DMS53 (cell line): ENCODE measurements around the gene VWA7.
"Not testable (repeated sequence)": the region's sequence is repeated elsewhere in the genome, so short reads cannot be mapped to it uniquely, and the experiment has no call there.

Experiments
- DNase-seq: peaks from one replicate; lab custom pipeline; 2025; lab: John Stamatoyannopoulos, UW

Gene VWA7, protein sequence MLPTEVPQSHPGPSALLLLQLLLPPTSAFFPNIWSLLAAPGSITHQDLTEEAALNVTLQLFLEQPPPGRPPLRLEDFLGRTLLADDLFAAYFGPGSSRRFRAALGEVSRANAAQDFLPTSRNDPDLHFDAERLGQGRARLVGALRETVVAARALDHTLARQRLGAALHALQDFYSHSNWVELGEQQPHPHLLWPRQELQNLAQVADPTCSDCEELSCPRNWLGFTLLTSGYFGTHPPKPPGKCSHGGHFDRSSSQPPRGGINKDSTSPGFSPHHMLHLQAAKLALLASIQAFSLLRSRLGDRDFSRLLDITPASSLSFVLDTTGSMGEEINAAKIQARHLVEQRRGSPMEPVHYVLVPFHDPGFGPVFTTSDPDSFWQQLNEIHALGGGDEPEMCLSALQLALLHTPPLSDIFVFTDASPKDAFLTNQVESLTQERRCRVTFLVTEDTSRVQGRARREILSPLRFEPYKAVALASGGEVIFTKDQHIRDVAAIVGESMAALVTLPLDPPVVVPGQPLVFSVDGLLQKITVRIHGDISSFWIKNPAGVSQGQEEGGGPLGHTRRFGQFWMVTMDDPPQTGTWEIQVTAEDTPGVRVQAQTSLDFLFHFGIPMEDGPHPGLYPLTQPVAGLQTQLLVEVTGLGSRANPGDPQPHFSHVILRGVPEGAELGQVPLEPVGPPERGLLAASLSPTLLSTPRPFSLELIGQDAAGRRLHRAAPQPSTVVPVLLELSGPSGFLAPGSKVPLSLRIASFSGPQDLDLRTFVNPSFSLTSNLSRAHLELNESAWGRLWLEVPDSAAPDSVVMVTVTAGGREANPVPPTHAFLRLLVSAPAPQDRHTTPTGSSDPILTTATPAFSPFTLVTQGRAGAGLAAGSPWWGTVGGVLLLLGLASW

DNA sequence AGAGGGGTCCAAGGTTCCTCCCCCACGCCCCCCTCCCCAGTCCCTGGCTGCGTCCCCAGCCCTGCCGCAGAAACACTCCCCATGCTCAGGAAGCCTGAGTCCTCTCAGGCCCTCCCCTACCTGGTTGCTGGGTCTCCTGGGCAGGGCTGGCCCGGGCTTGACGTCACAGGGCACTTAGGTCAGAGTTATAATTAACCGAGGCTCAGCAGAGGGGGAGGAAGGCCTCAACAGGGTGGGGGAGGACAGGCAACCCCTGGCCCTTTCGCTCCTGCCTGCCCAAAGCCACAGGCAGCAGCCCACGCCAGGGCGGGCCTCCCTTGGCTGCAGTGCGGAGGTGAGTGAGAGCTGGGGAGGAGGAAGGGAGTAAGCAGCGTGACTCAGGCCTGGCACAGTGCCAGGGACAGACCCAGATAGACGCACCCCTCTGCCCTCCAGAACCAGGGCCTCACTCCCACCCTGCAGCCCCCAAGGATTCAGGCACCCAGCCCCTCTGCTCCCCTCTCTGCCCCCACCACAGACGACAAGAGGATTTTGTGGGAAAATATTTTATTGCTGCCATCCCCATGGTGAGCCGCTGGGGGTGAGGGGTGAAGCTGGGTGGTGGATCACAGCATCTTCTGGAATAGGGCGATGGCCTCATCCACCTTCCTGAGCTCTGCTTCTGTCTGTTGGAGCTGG lies at the start of gene VWA7:
Gene VWA7 (minus strand): TSS at position 340 of the 678 bp plus-strand sequence. CDS start 549 bp downstream, outside the sequence.
- DNase-seq, result peak; percentile 98

DNA sequence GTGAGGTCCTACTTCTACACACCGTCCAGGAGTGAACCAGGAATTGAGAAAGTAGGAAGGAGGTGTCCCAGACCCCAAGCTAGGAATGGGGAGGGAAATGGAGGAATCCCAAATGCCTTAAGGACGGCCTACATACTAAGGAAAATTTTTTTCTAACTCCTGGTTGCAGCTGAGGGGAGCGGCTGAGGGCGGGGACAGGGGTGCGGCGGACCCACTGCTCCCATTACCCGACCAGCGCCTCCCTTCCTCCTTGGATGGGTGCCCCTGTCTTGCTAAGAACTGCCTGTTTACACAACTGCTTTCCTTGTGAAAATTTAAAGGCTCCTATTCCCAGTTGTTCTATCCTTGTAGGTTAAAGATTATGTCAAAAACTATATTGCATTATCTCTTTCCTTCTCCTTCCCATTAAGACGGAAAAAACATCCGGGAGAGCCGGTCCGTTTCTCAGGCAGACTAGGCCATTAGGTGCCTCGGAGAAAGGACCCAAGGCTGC lies 49.7 kb upstream of the VWA7 start:
- no peak for DNase-seq

DNA sequence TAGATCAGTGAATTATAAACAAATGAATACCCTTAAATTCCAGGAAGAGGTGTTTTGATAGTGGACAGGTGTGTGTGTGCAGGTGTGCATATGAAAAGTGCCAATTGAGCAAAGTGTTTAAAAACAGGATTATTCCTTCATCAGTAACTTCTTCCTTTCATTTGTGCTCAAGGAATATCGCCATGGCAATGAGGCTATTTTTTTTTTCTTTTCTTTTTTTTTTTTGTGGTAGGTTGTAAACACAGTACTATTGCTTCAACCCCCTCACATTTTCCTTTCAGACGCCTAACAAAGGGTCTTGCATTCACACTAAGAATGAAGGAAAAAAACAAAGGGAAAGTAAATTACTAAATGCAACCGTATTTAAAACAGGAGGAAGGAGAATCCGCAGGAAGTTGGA lies 48.4 kb upstream of the VWA7 start:
- peak; percentile 69 for DNase-seq

DNA sequence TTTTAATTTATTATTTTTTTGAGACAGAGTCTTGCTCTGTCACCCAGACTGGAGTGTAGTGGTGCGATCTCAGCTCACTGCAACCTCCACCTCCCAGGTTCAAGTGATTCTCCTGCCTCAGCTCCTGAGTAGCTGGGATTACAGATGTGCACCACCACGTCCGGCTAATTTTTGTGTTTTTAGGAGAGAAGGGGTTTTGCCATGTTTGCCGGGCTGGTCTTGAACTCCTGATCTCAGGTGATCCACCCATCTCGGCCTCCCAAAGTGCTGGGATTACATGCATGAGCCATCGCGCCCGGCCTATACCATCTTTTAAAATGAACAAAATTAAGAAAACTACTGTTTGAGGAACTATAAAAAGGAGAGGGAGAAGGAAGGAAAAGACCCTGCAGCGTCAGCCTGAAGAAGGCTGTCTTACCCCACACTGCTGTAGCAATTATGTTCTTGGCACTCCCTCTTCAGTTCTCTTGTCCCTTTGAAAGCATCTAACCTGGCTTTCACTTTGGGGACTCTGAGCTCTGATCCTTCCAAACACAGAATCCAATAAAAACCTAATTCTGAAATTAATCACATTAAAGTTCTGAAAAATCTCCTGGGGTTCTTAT lies 46.6 kb upstream of the VWA7 start:
- DNase-seq, result not testable (repeated sequence)

DNA sequence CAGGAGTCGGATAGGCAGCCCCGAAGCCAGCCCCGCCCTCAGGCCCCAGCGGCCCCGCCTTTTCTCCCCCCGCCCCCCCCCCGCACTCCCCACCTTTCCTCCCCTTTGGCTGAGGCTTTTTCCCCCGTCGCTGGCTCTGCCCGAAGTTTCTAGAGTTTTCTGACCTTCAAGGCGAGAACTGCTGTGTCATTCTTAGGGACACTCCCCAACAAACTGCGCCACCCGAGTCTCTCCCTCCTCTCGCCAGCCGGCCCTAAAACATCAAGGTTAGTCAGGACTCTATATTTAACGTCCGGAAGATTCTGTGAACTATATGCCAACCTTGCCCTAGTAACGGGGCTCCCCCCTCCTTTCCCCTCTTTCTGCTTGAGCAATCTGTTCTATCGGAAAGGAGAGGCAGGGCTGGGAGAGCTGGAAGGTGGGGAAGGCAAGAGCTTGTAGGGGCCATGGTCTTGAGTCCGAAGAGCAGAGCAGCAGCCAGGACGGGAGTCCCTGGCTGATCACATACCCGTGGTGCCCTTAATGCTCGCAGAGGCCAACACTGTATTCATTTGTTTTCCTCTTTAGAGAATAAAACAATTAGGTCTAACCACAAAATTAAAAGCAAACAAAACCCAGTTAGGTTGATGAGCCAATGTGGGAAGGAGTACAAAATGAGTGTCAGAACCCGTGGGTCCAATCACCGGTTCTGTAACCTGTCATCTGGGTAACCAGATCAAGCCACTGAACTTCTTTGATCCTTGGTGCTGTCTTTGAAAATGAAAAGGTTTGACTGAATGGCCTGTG lies 45.1 kb upstream of the VWA7 start:
- DNase-seq, result peak; percentile 80

DNA sequence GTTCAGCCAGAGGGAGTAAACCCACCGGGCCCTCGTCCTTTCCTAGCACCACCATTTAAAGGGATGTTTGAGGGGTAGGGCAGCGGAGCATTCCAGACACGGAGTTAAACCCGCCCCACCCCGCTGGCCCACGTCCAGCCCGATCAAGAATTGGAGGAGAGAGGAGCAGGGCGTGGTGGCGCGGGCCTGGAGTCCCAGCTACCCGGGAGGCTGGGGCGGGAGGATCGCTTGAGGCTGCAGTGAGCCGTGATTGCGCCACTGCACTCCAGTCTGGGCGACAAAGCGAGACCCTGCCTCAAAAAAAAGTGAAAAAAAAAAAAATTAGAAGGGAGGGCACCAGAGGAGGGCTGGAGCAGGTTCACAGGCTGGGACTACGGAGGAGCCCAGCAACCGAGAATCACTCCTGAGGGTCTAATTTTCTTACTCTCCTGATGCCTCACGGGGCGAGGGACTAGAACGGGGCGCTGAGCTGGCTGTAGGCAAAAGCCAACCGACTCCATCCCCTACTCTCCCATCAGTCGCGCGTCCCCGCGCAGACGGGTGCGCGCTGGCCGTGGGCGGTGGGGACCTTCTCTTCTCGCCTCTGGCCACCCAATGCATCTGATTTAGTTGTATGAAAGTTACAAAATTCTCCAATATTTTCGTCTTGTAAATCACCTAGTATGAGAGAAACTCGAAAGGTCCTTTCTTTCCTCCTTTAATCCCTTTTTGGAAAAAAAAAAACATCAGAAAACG lies 44.3 kb upstream of the VWA7 start:
- DNase-seq, result peak; percentile 84

DNA sequence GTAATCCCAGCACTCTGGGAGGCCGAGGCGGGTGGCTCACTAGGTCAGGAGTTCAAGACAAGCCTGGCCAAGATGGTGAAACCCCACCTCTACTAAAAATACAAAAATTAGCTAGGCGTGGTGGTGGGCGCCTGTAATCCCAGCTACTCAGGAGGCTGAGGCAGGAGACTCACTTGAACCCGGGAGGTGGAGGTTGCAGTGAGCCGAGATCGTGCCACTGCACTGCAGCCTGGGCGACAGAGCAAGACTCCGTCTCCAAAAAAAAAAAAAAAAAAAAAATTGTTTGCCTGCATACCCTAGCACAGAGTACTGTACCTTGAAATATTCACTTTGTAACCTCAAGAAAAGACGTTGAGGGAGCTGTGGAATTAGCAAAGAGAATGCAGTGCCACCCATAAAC lies 43.3 kb upstream of the VWA7 start:
- not testable (repeated sequence) for DNase-seq

DNA sequence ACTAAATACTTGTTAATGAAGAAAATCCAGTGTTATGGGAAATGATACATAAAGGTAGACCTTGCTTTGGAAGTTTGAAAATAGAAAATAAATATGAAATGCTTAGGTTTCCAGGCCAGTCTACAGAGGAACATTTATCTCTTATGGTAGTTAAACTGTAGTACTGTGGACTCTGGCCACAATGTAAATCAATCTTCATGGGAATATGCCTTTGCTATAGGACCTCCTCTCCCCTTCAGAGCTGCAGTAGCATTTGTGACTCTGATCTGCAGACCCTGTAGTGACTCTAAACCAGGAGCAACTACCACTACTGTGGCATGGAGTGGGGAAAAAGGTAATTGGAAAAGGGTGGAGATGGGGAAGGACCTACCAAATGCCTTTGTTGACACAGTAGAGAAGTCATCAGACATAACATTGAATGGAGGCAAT lies 42.8 kb upstream of the VWA7 start:
- DNase-seq, result no peak

DNA sequence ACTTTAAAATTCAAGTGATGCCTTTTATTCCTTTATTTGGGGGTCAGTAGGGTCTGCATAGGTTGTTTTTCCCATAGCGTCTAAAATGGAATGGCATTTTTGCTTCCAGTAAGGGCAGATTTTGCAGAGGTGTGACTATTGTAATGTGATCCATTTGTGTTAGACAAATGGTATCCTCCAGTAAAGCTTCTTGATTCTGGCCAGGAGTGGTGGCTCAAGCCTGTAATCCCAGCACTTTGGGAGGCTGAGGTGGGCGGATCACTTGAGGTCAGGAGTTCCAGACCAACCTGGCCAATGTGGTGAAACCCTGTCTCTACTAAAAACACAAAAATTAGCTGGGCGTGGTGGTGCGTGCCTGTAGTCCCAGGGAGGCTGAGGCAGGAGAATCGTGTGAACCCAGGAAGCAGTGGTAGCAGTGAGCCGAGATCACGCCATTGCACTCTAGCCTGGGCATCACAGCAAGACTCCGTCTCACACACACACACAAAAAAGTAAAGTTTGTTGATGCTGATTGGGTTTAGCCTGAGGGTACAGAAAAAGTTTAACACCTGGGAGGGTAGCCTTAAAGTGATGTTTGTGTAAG lies 40.9 kb upstream of the VWA7 start:
- DNase-seq, result not testable (repeated sequence)

DNA sequence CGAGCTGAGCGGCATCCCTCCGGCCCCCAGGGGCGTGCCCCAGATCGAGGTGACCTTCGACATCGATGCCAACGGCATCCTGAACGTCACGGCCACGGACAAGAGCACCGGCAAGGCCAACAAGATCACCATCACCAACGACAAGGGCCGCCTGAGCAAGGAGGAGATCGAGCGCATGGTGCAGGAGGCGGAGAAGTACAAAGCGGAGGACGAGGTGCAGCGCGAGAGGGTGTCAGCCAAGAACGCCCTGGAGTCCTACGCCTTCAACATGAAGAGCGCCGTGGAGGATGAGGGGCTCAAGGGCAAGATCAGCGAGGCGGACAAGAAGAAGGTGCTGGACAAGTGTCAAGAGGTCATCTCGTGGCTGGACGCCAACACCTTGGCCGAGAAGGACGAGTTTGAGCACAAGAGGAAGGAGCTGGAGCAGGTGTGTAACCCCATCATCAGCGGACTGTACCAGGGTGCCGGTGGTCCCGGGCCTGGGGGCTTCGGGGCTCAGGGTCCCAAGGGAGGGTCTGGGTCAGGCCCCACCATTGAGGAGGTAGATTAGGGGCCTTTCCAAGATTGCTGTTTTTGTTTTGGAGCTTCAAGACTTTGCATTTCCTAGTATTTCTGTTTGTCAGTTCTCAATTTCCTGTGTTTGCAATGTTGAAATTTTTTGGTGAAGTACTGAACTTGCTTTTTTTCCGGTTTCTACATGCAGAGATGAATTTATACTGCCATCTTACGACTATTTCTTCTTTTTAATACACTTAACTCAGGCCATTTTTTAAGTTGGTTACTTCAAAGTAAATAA lies 40.2 kb upstream of the VWA7 start:
- not testable (repeated sequence) for DNase-seq

DNA sequence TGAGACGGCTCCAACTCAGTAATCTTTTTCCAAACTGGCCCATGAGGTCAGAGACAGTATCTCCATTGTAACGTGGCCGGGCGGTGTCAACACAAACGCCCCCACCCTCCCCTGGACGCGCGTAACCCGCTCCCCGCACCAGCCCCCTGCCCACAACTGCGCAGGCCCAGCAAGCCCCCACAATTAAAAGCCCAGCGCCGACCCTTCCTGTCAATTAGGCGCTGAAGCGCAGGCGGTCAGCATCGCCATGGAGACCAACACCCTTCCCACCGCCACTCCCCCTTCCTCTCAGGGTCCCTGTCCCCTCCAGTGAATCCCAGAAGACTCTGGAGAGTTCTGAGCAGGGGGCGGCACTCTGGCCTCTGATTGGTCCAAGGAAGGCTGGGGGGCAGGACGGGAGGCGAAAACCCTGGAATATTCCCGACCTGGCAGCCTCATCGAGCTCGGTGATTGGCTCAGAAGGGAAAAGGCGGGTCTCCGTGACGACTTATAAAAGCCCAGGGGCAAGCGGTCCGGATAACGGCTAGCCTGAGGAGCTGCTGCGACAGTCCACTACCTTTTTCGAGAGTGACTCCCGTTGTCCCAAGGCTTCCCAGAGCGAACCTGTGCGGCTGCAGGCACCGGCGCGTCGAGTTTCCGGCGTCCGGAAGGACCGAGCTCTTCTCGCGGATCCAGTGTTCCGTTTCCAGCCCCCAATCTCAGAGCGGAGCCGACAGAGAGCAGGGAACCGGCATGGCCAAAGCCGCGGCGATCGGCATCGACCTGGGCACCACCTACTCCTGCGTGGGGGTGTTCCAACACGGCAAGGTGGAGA lies 38.1 kb upstream of the VWA7 start, which contains the start of the genes HSPA1A and HSPA1L:
Gene HSPA1A (plus strand): TSS at position 519 of the 814 bp plus-strand sequence. CDS start 214 bp downstream, at position 733.
Gene HSPA1L (minus strand): TSS at position 259 of the 814 bp plus-strand sequence. CDS start 3,311 bp downstream, outside the sequence.
- peak; percentile 97 for DNase-seq

DNA sequence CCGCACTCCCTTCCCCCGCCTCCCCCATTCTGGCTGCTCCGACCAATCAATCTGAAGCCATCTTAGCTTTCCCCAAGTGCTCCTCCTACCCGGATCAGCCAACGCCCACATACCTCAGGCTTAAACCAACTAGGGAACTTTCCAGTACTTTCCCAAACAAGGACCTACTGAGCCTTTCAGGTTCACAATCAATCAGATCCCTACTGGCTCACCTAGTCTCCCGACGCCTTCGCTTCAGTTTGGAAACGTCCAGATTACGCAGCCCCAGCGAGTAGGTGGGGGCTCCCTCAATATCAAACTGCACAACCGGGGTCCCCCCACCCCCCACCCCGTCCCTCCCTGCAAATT lies 37.5 kb upstream of the VWA7 start:
- DNase-seq, result peak; percentile 97

DNA sequence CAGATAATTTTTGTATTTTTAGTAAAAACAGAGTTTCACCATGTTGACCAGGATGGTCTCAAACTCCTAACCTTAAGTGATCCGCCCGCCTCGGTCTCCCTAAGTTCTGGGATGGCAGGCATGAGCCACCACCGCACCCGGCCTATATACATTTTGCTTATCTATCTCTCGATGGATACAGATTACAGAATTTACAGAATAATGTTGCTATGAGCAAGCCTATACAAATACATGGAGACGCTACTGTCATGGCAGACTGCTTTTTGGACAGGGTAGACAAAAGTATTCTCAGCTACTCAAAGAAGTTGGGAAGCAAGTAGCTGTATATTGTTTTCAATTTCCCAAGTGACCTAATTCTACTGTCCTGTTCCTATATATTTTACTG lies 36.3 kb upstream of the VWA7 start:
- no peak for DNase-seq

DNA sequence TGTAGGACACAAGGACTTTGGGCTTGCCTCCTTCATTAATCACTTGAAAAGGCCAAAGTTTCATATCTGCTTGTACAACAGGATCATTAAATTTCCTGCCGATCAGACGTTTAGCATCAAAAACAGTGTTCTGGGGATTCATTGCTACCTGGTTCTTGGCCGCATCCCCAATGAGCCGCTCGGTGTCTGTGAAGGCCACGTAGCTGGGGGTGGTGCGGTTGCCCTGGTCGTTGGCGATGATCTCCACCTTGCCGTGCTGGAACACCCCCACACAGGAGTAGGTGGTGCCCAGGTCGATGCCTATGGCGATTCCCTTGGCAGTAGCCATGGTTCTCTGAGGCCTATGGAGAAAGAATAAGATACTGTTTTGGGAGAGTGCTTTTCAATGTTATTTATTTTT lies 34.5 kb upstream of the VWA7 start:
- DNase-seq, result no peak

DNA sequence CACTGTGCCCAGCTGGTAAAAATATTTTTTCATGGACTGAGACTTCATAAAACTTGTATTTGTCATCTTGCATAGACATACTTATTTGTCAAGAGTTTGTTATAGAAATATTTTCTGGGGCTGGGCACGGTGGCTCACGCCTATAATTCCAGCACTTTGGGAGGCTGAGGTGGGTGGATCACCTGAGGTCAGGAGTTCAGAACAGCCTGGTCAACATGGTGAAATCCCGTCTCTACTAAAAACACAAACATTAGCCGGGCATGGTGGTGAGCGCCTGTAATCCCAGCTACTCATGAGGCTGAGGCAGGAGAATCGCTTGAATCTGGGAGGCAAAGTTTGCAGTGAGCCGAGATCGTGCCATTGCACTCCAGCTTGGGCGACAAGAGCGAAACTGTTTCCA lies 31.5 kb upstream of the VWA7 start:
- not testable (repeated sequence) for DNase-seq

DNA sequence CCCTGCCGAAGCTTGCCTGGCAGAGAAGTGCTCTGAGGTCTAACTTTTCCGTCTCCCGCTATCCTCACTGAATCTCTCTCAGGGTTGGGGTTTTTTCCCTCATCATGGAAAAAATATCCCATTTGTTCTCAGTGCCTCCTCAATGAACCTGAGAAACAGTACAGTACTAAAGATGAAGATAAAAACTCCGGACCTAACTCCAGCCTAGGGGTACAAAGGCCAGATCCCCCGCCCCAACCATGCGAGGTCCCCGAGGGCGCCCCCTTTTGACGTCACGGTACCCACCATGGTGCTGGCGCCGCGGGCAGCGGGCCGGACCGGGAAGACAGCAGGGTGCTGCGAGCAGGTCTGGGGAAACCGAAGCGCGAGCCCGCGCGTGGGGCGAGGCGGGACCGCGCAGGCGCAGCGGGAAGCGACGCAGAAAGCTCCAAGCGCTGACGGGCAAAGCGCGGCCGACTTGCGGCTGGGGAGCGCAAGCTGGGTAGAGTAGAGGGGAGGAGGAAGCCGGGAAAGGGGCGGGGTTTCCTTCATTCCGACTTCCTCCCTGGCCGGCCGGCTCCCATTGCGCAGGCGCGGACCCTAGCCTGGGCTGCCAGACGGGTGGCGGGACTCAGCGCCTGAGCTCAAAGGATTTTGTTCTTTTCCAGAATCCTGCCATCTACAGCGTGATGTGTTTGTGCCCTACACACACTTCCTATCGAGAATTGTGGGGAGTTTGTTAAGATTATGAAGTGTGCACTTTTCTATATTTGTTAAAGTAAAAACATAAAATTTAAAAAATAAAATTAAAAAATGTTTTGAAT lies 29.5 kb upstream of the VWA7 start, which contains the start of gene LSM2:
Gene LSM2 (minus strand): TSS at position 497 of the 803 bp plus-strand sequence. CDS start 209 bp downstream, at position 288.
- DNase-seq, result peak; percentile 98

DNA sequence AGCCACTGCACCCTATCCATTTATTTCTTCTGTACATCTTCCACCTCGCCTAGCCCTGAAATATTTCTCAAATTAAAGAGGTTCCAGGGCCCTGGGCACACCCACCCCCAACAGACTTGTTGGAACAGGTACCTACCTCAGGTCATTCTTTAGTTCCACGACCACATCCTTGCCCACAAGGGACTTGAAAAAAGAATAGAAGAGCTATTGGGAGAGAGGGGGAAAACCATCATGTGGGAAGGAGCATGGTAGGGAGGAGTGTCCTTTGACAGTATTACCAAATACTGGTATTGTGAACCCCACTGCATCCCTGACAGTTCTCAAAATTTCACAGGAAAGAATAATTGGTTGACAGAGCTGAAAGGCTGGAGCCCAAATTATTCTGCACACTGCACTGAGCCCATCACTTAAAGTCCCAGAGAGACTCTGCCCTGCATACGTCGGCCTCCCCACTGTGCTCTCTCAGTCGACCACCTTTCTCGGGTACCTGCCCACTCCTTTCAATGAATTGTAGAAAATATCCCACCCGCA lies 28.9 kb upstream of the VWA7 start:
- DNase-seq, result no peak
